ENCODE results near the gene PUM2. TPM values are rescaled to one million over a fixed set of nuclear protein-coding genes. Genes with fewer than 3 reads are reported as not detected.

Gene PUM2, protein sequence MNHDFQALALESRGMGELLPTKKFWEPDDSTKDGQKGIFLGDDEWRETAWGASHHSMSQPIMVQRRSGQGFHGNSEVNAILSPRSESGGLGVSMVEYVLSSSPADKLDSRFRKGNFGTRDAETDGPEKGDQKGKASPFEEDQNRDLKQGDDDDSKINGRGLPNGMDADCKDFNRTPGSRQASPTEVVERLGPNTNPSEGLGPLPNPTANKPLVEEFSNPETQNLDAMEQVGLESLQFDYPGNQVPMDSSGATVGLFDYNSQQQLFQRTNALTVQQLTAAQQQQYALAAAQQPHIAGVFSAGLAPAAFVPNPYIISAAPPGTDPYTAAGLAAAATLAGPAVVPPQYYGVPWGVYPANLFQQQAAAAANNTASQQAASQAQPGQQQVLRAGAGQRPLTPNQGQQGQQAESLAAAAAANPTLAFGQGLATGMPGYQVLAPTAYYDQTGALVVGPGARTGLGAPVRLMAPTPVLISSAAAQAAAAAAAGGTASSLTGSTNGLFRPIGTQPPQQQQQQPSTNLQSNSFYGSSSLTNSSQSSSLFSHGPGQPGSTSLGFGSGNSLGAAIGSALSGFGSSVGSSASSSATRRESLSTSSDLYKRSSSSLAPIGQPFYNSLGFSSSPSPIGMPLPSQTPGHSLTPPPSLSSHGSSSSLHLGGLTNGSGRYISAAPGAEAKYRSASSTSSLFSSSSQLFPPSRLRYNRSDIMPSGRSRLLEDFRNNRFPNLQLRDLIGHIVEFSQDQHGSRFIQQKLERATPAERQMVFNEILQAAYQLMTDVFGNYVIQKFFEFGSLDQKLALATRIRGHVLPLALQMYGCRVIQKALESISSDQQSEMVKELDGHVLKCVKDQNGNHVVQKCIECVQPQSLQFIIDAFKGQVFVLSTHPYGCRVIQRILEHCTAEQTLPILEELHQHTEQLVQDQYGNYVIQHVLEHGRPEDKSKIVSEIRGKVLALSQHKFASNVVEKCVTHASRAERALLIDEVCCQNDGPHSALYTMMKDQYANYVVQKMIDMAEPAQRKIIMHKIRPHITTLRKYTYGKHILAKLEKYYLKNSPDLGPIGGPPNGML
- total RNA-seq (2016; rRNA removed; fragmentation: Illumina TruSeq; extraction: Trizol) = 69.6 and 94.7 TPM in 2 replicates
- total RNA-seq (2016; cell fraction: cytosol; rRNA removed; fragmentation: Illumina TruSeq; extraction: Trizol; ENCODE audit: low read depth) = 268 and 314 TPM in 2 replicates
- total RNA-seq (2016; cell fraction: insoluble cytoplasmic fraction; rRNA removed; fragmentation: Illumina TruSeq; extraction: Trizol) = 66.2 and 87.3 TPM in 2 replicates
- total RNA-seq (2016; cell fraction: membrane; rRNA removed; fragmentation: Illumina TruSeq; extraction: Trizol) = 195 and 235 TPM in 2 replicates
- 86.0 and 93.6 TPM in 2 replicates for total RNA-seq (2016; cell fraction: nucleus; rRNA removed; fragmentation: Illumina TruSeq; extraction: Trizol)
- polyA plus RNA-seq (2011; rRNA removed) = 61.8 and 69.8 TPM in 2 replicates
- polyA plus RNA-seq (2011; cell fraction: cytosol; rRNA removed) = 41.5 and 48.4 TPM in 2 replicates
- 37.5 and 39.9 TPM in 2 replicates for polyA plus RNA-seq (2011; cell fraction: nucleus; rRNA removed)
- polyA plus RNA-seq (2012) = 57.8 and 68.4 TPM in 2 replicates
- polyA plus RNA-seq (2016; cell fraction: cytosol; fragmentation: Illumina TruSeq; extraction: Trizol; ENCODE audit: low read depth) = 1.7 and 2.0 TPM in 2 replicates
- 65.5 and 73.0 TPM in 2 replicates for polyA plus RNA-seq (2016; cell fraction: insoluble cytoplasmic fraction; fragmentation: Illumina TruSeq; extraction: Trizol; ENCODE audit: low read depth)
- polyA plus RNA-seq (2016; cell fraction: membrane; fragmentation: Illumina TruSeq; extraction: Trizol; ENCODE audit: low read depth) = 11.7 and 13.1 TPM in 2 replicates
- 65.5 and 68.7 TPM in 2 replicates for polyA plus RNA-seq (2016; cell fraction: nucleus; fragmentation: Illumina TruSeq; extraction: Trizol; ENCODE audit: insufficient read depth, low read depth)
- 209 and 286 TPM in 2 replicates for polyA minus RNA-seq (2011; rRNA and poly(A)+ RNA removed; ENCODE audit: low replicate concordance)
- 125 and 141 TPM in 2 replicates for polyA minus RNA-seq (2011; cell fraction: cytosol; rRNA and poly(A)+ RNA removed)
- polyA minus RNA-seq (2011; cell fraction: nucleus; rRNA and poly(A)+ RNA removed) = 209 and 212 TPM in 2 replicates
- Bru-seq, nascent RNA = percentile 98 among the genes with signal in this experiment
- percentile 97 among the genes with signal in this experiment for BruChase-seq, experiment 1, labeled RNA remaining after a 6-hour chase
- BruChase-seq, experiment 2, labeled RNA remaining after a 2-hour chase = percentile 98 among the genes with signal in this experiment
- long read RNA-seq, experiment 1, full-length matches to known transcripts = 1 of 9 reads
- long read RNA-seq, experiment 1, partial matches to known transcripts = 4 of 9 reads
- long read RNA-seq, experiment 1, other reads (novel, unspliced or antisense) = 4 of 9 reads
- long read RNA-seq, experiment 2, partial matches to known transcripts = 2 of 83 reads
- long read RNA-seq, experiment 2, other reads (novel, unspliced or antisense) = 81 of 83 reads

DNA sequence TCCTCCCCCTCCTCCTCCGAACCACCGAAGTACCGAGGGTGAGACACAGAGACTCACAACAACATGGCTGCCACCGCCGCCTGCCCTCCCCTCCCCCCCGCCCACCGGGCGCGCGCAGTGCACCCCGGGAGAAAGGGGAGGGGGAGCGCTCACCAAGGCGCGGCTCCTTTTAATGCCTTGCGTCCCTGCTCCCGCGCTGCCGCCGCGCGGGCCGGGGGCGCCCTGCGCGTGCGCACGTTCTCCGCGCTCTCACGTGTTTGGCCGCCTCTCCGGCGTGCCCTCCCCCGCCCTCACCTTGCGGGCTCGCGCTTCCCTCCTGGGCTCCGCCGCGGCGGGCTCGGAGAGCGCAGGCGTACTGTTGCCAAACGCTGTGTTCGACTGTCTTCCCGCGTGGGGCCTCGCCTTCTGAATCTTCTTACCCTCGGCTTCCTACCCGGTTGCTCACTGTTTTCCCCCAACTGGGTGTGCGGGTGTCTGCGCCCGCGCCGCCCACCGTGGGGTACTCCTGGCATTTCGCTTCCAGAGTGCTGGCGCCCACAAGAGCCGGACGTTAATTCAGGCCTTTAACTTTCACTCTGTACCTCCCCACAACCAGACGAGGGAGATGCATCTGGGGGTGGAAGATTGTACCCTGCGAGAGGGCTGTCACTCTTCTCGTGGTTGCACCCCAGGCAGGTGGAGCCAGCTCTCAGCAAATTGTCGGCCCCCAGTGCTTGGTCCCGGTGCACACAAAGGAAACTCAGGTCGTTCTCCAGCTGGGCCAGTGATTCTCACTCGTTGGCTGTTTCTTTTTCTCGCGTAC, at the start of gene PUM2:
PUM2 (minus strand) TSS at position 92 of the 802 bp plus-strand sequence. CDS start 23,484 bp downstream, outside the sequence.
- Histone ChIP-seq H3K79me2 (ENCODE audit: insufficient read depth, low read length) (peaks cover 46% of the 10 kb centered on the region), H3K4me3 (replicated peaks in 1 of 3; ENCODE audit: insufficient read depth in 1 of 3, low read depth in 2 of 3, low read length in 3 of 3) (peak within 1 kb of the TSS; percentile 96 to 98 (median 96)), H3K4me2 (ENCODE audit: low read depth, low read length) (peak within 1 kb of the TSS; percentile 99), H3K4me1 (ENCODE audit: insufficient read depth, low read length) (peaks cover 61% of the 10 kb centered on the region), H3K36me3 (replicated peaks in 1 of 2; ENCODE audit: control insufficient read depth in 1 of 2, insufficient read depth in 2 of 2, low read length in 2 of 2) (peaks cover 0 to 2% of the 10 kb centered on the region in 2 experiments; a peak in 1 of 5 replicates), H4K20me1 (ENCODE audit: insufficient read depth, low read length) (peaks cover 42% of the 10 kb centered on the region), H3K9ac (ENCODE audit: insufficient read depth, low read depth, low read length) (peak within 1 kb of the TSS; percentile 100), H2AFZ (ENCODE audit: low read length) (peak within 1 kb of the TSS; percentile 74), H3K27ac (ENCODE audit: extremely low read length, insufficient read depth, low read length) (peak within 1 kb of the TSS; percentile 98), H3K9me3 (ENCODE audit: low read length) (no peaks in the 10 kb centered on the region), H3K27me3 (ENCODE audit: control insufficient read depth in 1 of 2, insufficient read depth in 2 of 2, low read length in 2 of 2) (no peaks in the 10 kb centered on the region; a peak in 1 of 5 replicates)
- peak; percentile 87 for ATAC-seq
- FAIRE-seq = no peak
- ChIA-PET CTCF (ENCODE audit: low intra/inter-chr PET ratio, low total read pairs) (no interaction called here), POLR2A (interaction anchor here (0.8 to 2.8 kb wide), 16 partner anchors 9 to 325 kb away, joined by 3 to 13 read pairs (median 4); partner anchors contain the start of genes HS1BP3, RHOB and SDC1)
- in situ Hi-C loops (cut with HindIII; ENCODE audit: extremely low pct_ligation_motif_present, low pct_unique_long_range_greater_than_20kb) = no loop called here
- DNase-seq (ENCODE audit: low spot score) = peak; percentile 96
- under 1% methylated on average over 70 of the region's 70 CpGs for WGBS (ENCODE audit: low lambda C conversion rate)
- intact Hi-C loops (cut with micrococcal nuclease; ENCODE audit: unreplicated experiment) = loop anchor here (1.0 kb wide), 1 partner anchor 25 kb away; no protein-coding TSS in a partner anchor
- BruUV-seq (replicated peaks) = TSS peak; percentile 93
- TF ChIP-seq, protein P1, sequence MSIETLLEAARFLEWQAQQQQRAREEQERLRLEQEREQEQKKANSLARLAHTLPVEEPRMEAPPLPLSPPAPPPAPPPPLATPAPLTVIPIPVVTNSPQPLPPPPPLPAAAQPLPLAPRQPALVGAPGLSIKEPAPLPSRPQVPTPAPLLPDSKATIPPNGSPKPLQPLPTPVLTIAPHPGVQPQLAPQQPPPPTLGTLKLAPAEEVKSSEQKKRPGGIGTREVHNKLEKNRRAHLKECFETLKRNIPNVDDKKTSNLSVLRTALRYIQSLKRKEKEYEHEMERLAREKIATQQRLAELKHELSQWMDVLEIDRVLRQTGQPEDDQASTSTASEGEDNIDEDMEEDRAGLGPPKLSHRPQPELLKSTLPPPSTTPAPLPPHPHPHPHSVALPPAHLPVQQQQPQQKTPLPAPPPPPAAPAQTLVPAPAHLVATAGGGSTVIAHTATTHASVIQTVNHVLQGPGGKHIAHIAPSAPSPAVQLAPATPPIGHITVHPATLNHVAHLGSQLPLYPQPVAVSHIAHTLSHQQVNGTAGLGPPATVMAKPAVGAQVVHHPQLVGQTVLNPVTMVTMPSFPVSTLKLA (IDR thresholded peaks at IDR 0.05) = peak; percentile 88
- TF ChIP-seq ZNF749 (CRISPR knock-in tag; IDR thresholded peaks at IDR 0.05; ENCODE audit: borderline replicate concordance) = peak; percentile 97
- TF ChIP-seq ZNF24 (IDR thresholded peaks at IDR 0.05) = no peak
- TF ChIP-seq MLLT10 (CRISPR knock-in tag; IDR thresholded peaks at IDR 0.05) = no peak
- TF ChIP-seq PHF8 (CRISPR knock-in tag; IDR thresholded peaks at IDR 0.05) = peak; percentile 70
- TF ChIP-seq ELF4 (CRISPR knock-in tag; IDR thresholded peaks at IDR 0.05; ENCODE audit: borderline replicate concordance) = peak; percentile 55; the same call in 1 of the 2 replicates
